HK-2 (cell line): Measurements from ENCODE around the gene OR1F1.
A peak's percentile ranks its signal among the peaks of the same experiment; 100 is the strongest.
"Not testable (repeated sequence)": the region's sequence is repeated elsewhere in the genome, so short reads cannot be mapped to it uniquely, and the experiment has no call there.

ENCODE experiments used
- DNase-seq: peaks from one replicate; pipeline ENCODE4 v3.0.0-alpha.2; 2018; ENCODE audit not compliant: unreplicated experiment

Gene OR1F1

GRCh38 chr16:3198334-3199072, 10.5 kb downstream of the OR1F1 start:
- no peak for DNase-seq

- DNase-seq = no peak
These were observed 15.0 kb downstream of the OR1F1 start for GRCh38 chr16:3202903-3203539.

GRCh38 chr16:3205939-3206338, 17.9 kb downstream of the OR1F1 start:
- not testable (repeated sequence) for DNase-seq

GRCh38 chr16:3207086-3207953, 19.3 kb downstream of the OR1F1 start:
- DNase-seq = no peak

GRCh38 chr16:3212006-3212405, 24.0 kb downstream of the OR1F1 start:
- no peak for DNase-seq

GRCh38 chr16:3212567-3212966, 24.6 kb downstream of the OR1F1 start:
- DNase-seq = no peak

- DNase-seq = no peak
These were observed 27.0 kb downstream of the OR1F1 start for GRCh38 chr16:3214904-3215600.

GRCh38 chr16:3215601-3216262, 27.7 kb downstream of the OR1F1 start:
- DNase-seq = no peak

GRCh38 chr16:3216263-3216640, 28.2 kb downstream of the OR1F1 start:
- no peak for DNase-seq

- DNase-seq = no peak
These were observed 32.8 kb downstream of the OR1F1 start for GRCh38 chr16:3220839-3221238.

GRCh38 chr16:3223913-3224515, 36.0 kb downstream of the OR1F1 start:
- DNase-seq = no peak

- no peak for DNase-seq
These were observed 46.5 kb downstream of the OR1F1 start for GRCh38 chr16:3234543-3234856.

GRCh38 chr16:3234857-3235561, 47.0 kb downstream of the OR1F1 start, which contains the start of gene ZNF200:
TSS of gene ZNF200 (minus strand) at chr16:3235158. CDS start at chr16:3233755, 1,403 bp downstream.
- peak; percentile 85 for DNase-seq

GRCh38 chr16:3235856-3236669, 48.1 kb downstream of the OR1F1 start:
- no peak for DNase-seq

GRCh38 chr16:3241761-3242160, 53.8 kb downstream of the OR1F1 start:
- DNase-seq = no peak

- no peak for DNase-seq
These were observed 54.7 kb downstream of the OR1F1 start for GRCh38 chr16:3242709-3243108.

GRCh38 chr16:3243882-3244281, 55.9 kb downstream of the OR1F1 start:
- no peak for DNase-seq

- no peak for DNase-seq
These were observed 58.0 kb downstream of the OR1F1 start for GRCh38 chr16:3246002-3246401.

- DNase-seq = no peak
These were observed 58.9 kb downstream of the OR1F1 start for GRCh38 chr16:3246876-3247275.

GRCh38 chr16:3248596-3248995, 60.6 kb downstream of the OR1F1 start:
- DNase-seq = no peak
